Measurements from ENCODE around the gene CACNG1. TPM values are rescaled to one million over a fixed set of nuclear protein-coding genes. Genes with fewer than 3 reads are reported as not detected.
A peak's percentile ranks its signal among the peaks of the same experiment; 100 is the strongest.
"Not testable (repeated sequence)": the region's sequence is repeated elsewhere in the genome, so short reads cannot be mapped to it uniquely, and the experiment has no call there.

Gene CACNG1
- total RNA-seq, 4 donors from 2014 or later = not detected

DNA sequence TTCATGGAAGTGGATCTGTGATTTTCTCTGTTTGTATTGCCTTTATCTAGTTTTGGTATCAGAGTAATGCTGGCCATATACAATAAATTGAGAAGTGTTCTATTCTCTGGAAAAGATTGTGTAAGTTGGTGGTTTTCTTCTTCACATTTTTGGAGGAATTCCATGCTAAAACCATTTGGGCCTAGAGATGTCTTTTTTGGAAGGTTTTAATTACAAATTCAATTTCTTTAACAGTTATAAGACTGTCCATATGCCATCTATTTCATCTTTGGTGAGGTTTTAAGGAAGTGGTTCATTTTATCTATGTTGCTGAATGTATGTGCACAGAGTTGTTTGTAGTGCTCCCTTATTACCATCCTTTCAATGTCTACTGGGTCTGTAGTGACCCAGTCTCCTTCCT is 46.0 kb downstream of the CACNG1 start:
- Histone ChIP-seq H3K4me3 (no peak overlapping the region), H3K27me3 (no peaks in the 10 kb centered on the region), H3K36me3 (no peaks in the 10 kb centered on the region), H3K4me1 (no peaks in the 10 kb centered on the region), H3K9me3 (no peaks in the 10 kb centered on the region), H3K27ac (no peak overlapping the region)
- no peak for DNase-seq
- intact Hi-C loops (cut with DNase I; ENCODE audit: low total_unique reads) = no loop called here
- TF ChIP-seq, protein P1, sequence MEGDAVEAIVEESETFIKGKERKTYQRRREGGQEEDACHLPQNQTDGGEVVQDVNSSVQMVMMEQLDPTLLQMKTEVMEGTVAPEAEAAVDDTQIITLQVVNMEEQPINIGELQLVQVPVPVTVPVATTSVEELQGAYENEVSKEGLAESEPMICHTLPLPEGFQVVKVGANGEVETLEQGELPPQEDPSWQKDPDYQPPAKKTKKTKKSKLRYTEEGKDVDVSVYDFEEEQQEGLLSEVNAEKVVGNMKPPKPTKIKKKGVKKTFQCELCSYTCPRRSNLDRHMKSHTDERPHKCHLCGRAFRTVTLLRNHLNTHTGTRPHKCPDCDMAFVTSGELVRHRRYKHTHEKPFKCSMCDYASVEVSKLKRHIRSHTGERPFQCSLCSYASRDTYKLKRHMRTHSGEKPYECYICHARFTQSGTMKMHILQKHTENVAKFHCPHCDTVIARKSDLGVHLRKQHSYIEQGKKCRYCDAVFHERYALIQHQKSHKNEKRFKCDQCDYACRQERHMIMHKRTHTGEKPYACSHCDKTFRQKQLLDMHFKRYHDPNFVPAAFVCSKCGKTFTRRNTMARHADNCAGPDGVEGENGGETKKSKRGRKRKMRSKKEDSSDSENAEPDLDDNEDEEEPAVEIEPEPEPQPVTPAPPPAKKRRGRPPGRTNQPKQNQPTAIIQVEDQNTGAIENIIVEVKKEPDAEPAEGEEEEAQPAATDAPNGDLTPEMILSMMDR (IDR thresholded peaks at IDR 0.05) = no peak

DNA sequence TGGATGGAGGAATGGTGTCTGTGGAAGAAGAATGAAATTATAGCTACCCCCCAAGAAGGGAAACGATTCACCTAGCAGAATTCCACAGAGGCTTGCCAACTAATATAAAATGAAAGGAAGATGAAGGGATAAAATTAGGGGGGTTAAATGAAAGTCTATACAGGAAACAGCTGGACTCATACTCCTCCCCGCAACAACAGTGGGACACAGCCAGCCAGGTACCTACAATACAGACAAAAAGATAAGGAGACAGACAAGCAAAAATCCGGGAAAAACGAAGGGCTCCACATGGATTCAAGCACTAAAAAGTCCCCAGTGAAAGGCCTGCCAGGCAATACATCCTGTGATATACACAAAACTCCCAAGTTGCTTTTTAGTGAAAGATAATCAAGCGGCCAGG is 47.9 kb downstream of the CACNG1 start:
- Histone ChIP-seq H3K4me3 (no peak overlapping the region), H3K9me3 (no peaks in the 10 kb centered on the region), H3K4me1 (no peaks in the 10 kb centered on the region), H3K27me3 (no peaks in the 10 kb centered on the region), H3K36me3 (no peaks in the 10 kb centered on the region), H3K27ac (no peak overlapping the region)
- intact Hi-C loops (cut with DNase I; ENCODE audit: low total_unique reads) = no loop called here
- TF ChIP-seq POLR2A (IDR thresholded peaks at IDR 0.05) = no peak
- TF ChIP-seq, protein P1 (IDR thresholded peaks at IDR 0.05) = no peak
- no peak for DNase-seq

DNA sequence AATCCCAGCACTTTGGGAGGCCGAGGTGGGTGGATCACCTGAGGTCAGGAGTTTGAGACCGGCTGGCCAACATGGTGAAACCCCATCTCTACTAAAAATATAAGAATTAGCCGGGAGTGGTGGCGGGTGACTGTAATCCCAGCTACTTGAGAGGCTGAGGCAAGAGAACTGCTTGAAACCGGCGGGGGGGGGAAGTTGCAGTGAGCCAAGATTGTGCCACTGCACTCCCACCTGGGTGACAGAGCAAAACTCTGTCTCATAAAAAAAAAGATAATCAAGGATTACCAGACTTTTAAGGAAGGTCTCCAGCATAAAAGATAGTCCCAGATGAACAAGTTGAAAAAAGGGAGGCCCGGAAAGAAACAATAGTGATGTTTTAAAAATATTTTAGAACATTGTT is 48.4 kb downstream of the CACNG1 start:
- H3K4me3 ChIP-seq; H3K27ac ChIP-seq; H3K36me3 ChIP-seq; DNase-seq; H3K4me1 ChIP-seq; H3K27me3 ChIP-seq; intact Hi-C loops (cut with DNase I; ENCODE audit: low total_unique reads); H3K9me3 ChIP-seq: not testable (repeated sequence)

DNA sequence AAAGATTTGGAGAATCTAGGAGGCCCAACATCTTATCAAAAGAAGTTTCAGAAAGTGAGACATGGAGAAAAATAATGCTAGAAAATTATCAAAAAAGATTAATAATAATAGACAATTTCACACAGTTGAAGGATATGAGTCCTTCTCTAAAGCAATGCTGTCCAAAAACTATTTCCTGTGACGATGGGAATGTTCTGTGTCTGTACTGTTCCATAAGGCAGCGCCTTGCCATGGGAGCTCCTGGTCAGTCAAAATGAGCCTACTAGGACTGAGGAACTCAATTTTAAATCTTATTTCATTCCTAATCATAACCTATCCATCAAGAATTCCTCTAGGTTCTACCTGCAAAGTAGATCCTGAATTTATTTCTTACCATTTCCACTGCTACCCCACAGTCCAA is 49.0 kb downstream of the CACNG1 start:
- Histone ChIP-seq H3K4me1 (no peaks in the 10 kb centered on the region), H3K27me3 (no peaks in the 10 kb centered on the region), H3K9me3 (no peaks in the 10 kb centered on the region), H3K4me3 (no peak overlapping the region), H3K36me3 (no peaks in the 10 kb centered on the region), H3K27ac (no peak overlapping the region)
- TF ChIP-seq, protein P1 (IDR thresholded peaks at IDR 0.05) = no peak
- TF ChIP-seq POLR2A (IDR thresholded peaks at IDR 0.05) = no peak
- no peak for DNase-seq
- intact Hi-C loops (cut with DNase I; ENCODE audit: low total_unique reads) = no loop called here

DNA sequence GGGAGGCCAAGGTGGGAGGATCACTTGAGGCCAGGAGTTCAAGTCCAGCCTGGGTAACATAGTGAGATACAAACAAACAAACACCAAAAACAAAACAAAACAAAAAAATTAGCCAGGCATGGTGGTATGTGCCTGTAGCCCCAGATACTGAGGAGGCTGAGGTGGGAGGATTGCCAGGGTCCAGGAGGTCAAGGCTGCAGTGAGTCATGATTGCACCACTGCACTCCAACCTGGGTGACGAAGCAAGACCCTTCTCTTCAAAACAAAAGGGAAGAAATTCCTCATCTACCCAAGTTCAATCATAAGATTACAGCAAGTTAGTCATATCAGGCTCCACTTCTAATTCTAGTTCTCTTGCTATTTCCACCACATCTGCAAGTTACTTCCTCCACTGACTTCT is 50.9 kb downstream of the CACNG1 start:
- H3K4me1 ChIP-seq; H3K9me3 ChIP-seq; H3K4me3 ChIP-seq; H3K27me3 ChIP-seq; H3K27ac ChIP-seq; H3K36me3 ChIP-seq; intact Hi-C loops (cut with DNase I; ENCODE audit: low total_unique reads): not testable (repeated sequence)
- peak in 1 of 2 donors; percentile 23 for DNase-seq

DNA sequence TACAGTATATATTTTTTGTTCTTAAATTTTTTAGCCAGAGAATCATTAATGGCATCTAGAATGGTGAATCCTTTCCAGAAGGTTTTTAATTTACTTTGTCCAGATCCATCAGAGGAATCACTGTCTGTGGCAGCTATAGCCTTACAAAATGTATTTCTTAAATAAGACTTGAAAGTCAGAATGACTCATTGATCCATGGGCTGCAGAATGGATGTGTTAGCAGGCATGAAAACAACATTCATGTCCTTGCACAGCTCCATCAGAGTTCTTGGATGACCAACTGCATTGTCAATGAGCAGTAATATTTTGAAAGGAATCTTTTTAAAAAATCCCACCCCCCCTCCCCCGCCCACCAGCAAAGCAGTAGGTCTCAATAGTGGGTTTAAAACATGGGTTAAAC is 51.4 kb downstream of the CACNG1 start:
- DNase-seq = no peak
- Histone ChIP-seq H3K36me3 (no peaks in the 10 kb centered on the region), H3K27ac (no peak overlapping the region), H3K27me3 (no peaks in the 10 kb centered on the region), H3K9me3 (no peaks in the 10 kb centered on the region), H3K4me1 (no peaks in the 10 kb centered on the region), H3K4me3 (no peak overlapping the region)
- TF ChIP-seq, protein P1 (IDR thresholded peaks at IDR 0.05) = no peak
- TF ChIP-seq POLR2A (IDR thresholded peaks at IDR 0.05) = no peak
- intact Hi-C loops (cut with DNase I; ENCODE audit: low total_unique reads) = no loop called here
